Stimulated activated CD8-positive, alpha-beta memory T cell treated with anti-CD3 and anti-CD28 coated beads, Interleukin-7, amount 100 ng/mL, for 1 hour (primary cell): ENCODE data around the gene MOSPD3.
"Not testable (repeated sequence)": the region's sequence is repeated elsewhere in the genome, so short reads cannot be mapped to it uniquely, and the experiment has no call there.

Experiments used
- DNase-seq, 2 donors: peaks; one replicate each; pipeline ENCODE4 v3.0.0-alpha.2; 2020; ENCODE audit warnings: low read depth in 2 of 2

Gene MOSPD3

GRCh38 chr7:100611983-100612729, at the start of gene MOSPD3:
TSS of gene MOSPD3 (plus strand) at chr7:100612540. CDS start at chr7:100612792, 252 bp downstream.
- peak; percentile 92 to 96 for DNase-seq

- DNase-seq: no peak
These were observed 49.2 kb upstream of the MOSPD3 start for GRCh38 chr7:100563100-100563564.

GRCh38 chr7:100563809-100564400, 48.4 kb upstream of the MOSPD3 start:
- DNase-seq: peak; percentile 75 to 83

GRCh38 chr7:100564405-100564804, 47.9 kb upstream of the MOSPD3 start:
- DNase-seq: not testable (repeated sequence)

- DNase-seq: no peak
These were observed 47.2 kb upstream of the MOSPD3 start for GRCh38 chr7:100565133-100565571.

GRCh38 chr7:100566018-100566531, 46.3 kb upstream of the MOSPD3 start:
- DNase-seq: no peak

- no peak for DNase-seq
These were observed 45.2 kb upstream of the MOSPD3 start for GRCh38 chr7:100567031-100567730.

GRCh38 chr7:100567751-100568175, 44.6 kb upstream of the MOSPD3 start:
- DNase-seq: no peak

- DNase-seq: no peak
These were observed 44.0 kb upstream of the MOSPD3 start for GRCh38 chr7:100568176-100568895.

GRCh38 chr7:100568896-100569844, 43.2 kb upstream of the MOSPD3 start:
- DNase-seq: no peak

GRCh38 chr7:100570954-100571828, 41.1 kb upstream of the MOSPD3 start:
- DNase-seq: no peak

GRCh38 chr7:100571829-100572116, 40.6 kb upstream of the MOSPD3 start:
- DNase-seq: no peak

- DNase-seq: no peak
These were observed 39.9 kb upstream of the MOSPD3 start for GRCh38 chr7:100572281-100572948.

- no peak for DNase-seq
These were observed 39.2 kb upstream of the MOSPD3 start for GRCh38 chr7:100572949-100573675.

- no peak for DNase-seq
These were observed 38.5 kb upstream of the MOSPD3 start, which contains the start of gene SAP25 for GRCh38 chr7:100573691-100574361. TSS of gene SAP25 (minus strand) at chr7:100573900. CDS start at chr7:100573742, 158 bp downstream.

- DNase-seq: no peak
These were observed 37.8 kb upstream of the MOSPD3 start for GRCh38 chr7:100574362-100575205.

GRCh38 chr7:100575206-100575631, 37.1 kb upstream of the MOSPD3 start:
- DNase-seq: no peak
